ENCODE data around the gene PEAK3. TPM values are rescaled to one million over a fixed set of nuclear protein-coding genes. Genes with fewer than 3 reads are reported as not detected.

PEAK3 gene
- polyA plus RNA-seq, 1 of the 3 experiments (the other 2 are of a cell fraction), result not detected

DNA sequence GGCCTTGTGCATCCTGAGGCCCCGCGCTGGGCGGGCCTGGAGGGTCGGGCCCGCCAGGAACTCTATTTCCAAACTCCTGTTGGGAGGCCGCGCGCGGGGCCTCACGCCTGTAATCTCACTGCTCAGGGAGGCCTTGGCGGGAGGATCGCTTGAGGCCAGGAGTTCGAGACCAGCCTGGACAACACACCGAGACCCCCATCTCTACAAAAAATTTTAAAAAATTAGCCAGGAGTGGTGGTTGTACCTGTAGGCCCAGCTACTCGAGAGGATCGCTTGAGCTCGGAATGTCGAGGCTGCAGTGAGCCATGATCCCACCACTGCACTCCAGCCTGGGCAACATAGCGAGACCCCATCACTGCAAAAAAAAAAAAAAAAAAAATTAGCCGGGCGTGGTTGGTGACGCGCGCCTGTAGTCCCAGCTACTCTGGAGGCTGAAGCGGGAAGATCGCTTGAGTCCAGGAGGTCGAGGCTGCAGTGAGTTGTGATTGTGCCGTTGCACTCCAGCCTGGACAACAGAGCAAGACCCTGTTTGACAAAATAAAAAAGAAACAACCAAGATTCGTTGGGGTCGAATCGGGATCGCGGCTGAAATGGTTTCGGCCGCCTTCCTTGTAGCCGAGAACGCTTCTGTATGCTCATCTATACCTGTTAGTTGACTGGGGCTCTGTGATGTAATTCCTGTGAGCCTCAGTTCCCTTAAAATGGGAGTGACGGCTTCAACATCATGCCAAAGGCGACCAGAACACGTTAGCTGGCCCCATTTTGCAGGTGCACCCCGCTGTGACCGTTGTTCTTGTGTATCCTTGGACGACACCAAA lies 44.7 kb downstream of the PEAK3 start:
- ChIA-PET CTCF (interaction anchor here (1.1 to 10.4 kb wide), 8 partner anchors 10 to 85 kb away, joined by 3 to 121 read pairs (median 10); partner anchors contain the start of gene JSRP1), POLR2A (interaction anchor here (1.6 kb wide), 1 partner anchor 19 kb away, joined by 3 read pairs; the partner anchor contains the start of gene JSRP1)
- Histone ChIP-seq H2AFZ (ENCODE audit: low read depth) (no peak overlapping the region), H3K4me3 (ENCODE audit: low read depth in 2 of 2, low read length in 1 of 2) (peak overlapping the region; percentile 76 to 89), H3K4me2 (peak overlapping the region; percentile 98), H3K79me2 (ENCODE audit: insufficient read depth) (peaks cover 94% of the 10 kb centered on the region), H3K9me2 (no peaks in the 10 kb centered on the region), H4K20me1 (ENCODE audit: insufficient read depth) (peaks cover 64% of the 10 kb centered on the region), H3K27ac (ENCODE audit: low read depth in 2 of 2, low read length in 1 of 2) (peak overlapping the region; percentile 93 to 96), H3K9ac (peak overlapping the region; percentile 95), H3K4me1 (ENCODE audit: control insufficient read depth in 1 of 2, insufficient read depth in 2 of 2, low read depth in 1 of 2, low read length in 1 of 2) (peaks cover 21 to 49% of the 10 kb centered on the region in 2 experiments; a peak in 3 of 4 replicates), H3K27me3 (ENCODE audit: insufficient read depth) (no peaks in the 10 kb centered on the region), H3K36me3 (replicated peaks in 1 of 2; ENCODE audit: control insufficient read depth in 1 of 2, insufficient read depth in 2 of 2, low read length in 1 of 2) (peaks cover 8 to 15% of the 10 kb centered on the region in 2 experiments), H3F3A (replicated peaks; ENCODE audit: insufficient read depth) (peaks cover 21% of the 10 kb centered on the region), H3K9me3 (no peaks in the 10 kb centered on the region)
- DNase-seq, result no peak
- WGBS (ENCODE audit: low lambda C conversion rate), result 35% methylated on average over 35 of the region's 43 CpGs
- 0 out of 2 replicates have a peak, but pooled peaks have one; percentile 0 for TF ChIP-seq ELF1 (IDR thresholded peaks at IDR 0.05)
- no peak for TF ChIP-seq EZH2phosphoT487 (IDR thresholded peaks at IDR 0.05; ENCODE audit: borderline replicate concordance, low read depth)

GRCh38 chr19:2236314-2237050 lies 45.5 kb downstream of the PEAK3 start, which contains the start of the genes PLEKHJ1 and SF3A2:
TSS of gene PLEKHJ1 (minus strand) at chr19:2236329. CDS start at chr19:2236248, 81 bp downstream.
TSS of gene SF3A2 (plus strand) at chr19:2236824. CDS start at chr19:2243419, 6,595 bp downstream.
- Histone ChIP-seq H3K9me3 (no peaks in the 10 kb centered on the region), H3K9ac (peak within 1 kb of the TSS; percentile 95), H3K4me2 (peak within 1 kb of the TSS; percentile 98), H2AFZ (ENCODE audit: low read depth) (peak within 1 kb of the TSS; percentile 54; the same call in 1 of the 2 replicates), H3K27me3 (ENCODE audit: insufficient read depth) (no peaks in the 10 kb centered on the region), H4K20me1 (ENCODE audit: insufficient read depth) (peaks cover 56% of the 10 kb centered on the region), H3K9me2 (no peaks in the 10 kb centered on the region), H3K36me3 (replicated peaks in 1 of 2; ENCODE audit: control insufficient read depth in 1 of 2, insufficient read depth in 2 of 2, low read length in 1 of 2) (peaks cover 6 to 15% of the 10 kb centered on the region in 2 experiments), H3K27ac (ENCODE audit: low read depth in 2 of 2, low read length in 1 of 2) (peak within 1 kb of the TSS; percentile 93 to 96), H3K79me2 (ENCODE audit: insufficient read depth) (peaks cover 92% of the 10 kb centered on the region), H3F3A (replicated peaks; ENCODE audit: insufficient read depth) (peaks cover 26% of the 10 kb centered on the region), H3K4me1 (ENCODE audit: control insufficient read depth in 1 of 2, insufficient read depth in 2 of 2, low read depth in 1 of 2, low read length in 1 of 2) (peaks cover 21 to 46% of the 10 kb centered on the region in 2 experiments; a peak in 3 of 4 replicates), H3K4me3 (ENCODE audit: low read depth in 2 of 2, low read length in 1 of 2) (peak within 1 kb of the TSS; percentile 76 to 89)
- WGBS (ENCODE audit: low lambda C conversion rate), result 1% methylated on average over 35 of the region's 80 CpGs
- CTCF ChIA-PET, result interaction anchor here (0.5 to 10.4 kb wide), 25 partner anchors 11 to 178 kb away, joined by 3 to 121 read pairs (median 5); partner anchors contain the start of genes JSRP1 and LINGO3
- DNase-seq, result peak; percentile 99
- POLR2A ChIA-PET, result interaction anchor here (0.7 to 1.6 kb wide), 3 partner anchors 20 to 71 kb away, joined by 3 to 7 read pairs (median 3); partner anchors contain the start of gene JSRP1
- TF ChIP-seq, protein P1, sequence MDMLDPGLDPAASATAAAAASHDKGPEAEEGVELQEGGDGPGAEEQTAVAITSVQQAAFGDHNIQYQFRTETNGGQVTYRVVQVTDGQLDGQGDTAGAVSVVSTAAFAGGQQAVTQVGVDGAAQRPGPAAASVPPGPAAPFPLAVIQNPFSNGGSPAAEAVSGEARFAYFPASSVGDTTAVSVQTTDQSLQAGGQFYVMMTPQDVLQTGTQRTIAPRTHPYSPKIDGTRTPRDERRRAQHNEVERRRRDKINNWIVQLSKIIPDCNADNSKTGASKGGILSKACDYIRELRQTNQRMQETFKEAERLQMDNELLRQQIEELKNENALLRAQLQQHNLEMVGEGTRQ (IDR thresholded peaks at IDR 0.05; ENCODE audit: borderline replicate concordance, low read depth, low read length), result no peak
- TF ChIP-seq FOXJ3 (CRISPR knock-in tag; IDR thresholded peaks at IDR 0.05) (no peak), FOSL2 (IDR thresholded peaks at IDR 0.05; ENCODE audit: borderline replicate concordance, low read depth) (peak; percentile 76), TEAD4 (IDR thresholded peaks at IDR 0.05; ENCODE audit: borderline replicate concordance, insufficient read depth) (no peak), USF1 (IDR thresholded peaks at IDR 0.05; ENCODE audit: borderline replicate concordance, low read depth) (no peak), FOXM1 (IDR thresholded peaks at IDR 0.05; ENCODE audit: low read depth) (no peak), MXI1 (IDR thresholded peaks at IDR 0.05; ENCODE audit: low read depth, low read length) (peak; percentile 100), SMC3 (IDR thresholded peaks at IDR 0.05; ENCODE audit: low read depth, low read length) (peak; percentile 89), TCF12 (IDR thresholded peaks at IDR 0.05) (no peak; the same call in 1 of the 2 replicates), RFX5 (IDR thresholded peaks at IDR 0.05; ENCODE audit: low read length) (peak; percentile 9; the same call in 1 of the 2 replicates), YY1 (IDR thresholded peaks at IDR 0.05; ENCODE audit: low read depth) (peak; percentile 46), RXRA (IDR thresholded peaks at IDR 0.05; ENCODE audit: borderline replicate concordance, low read depth) (no peak), SIN3A (IDR thresholded peaks at IDR 0.05; ENCODE audit: borderline replicate concordance, low read depth, low read length) (no peak), EZH2phosphoT487 (IDR thresholded peaks at IDR 0.05; ENCODE audit: borderline replicate concordance, low read depth) (no peak), IRF3 (IDR thresholded peaks at IDR 0.05; ENCODE audit: low read depth, low read length) (no peak), GATA2 (CRISPR knock-in tag; IDR thresholded peaks at IDR 0.05) (peak; percentile 45; the same call in 1 of the 2 replicates), ELF1 (IDR thresholded peaks at IDR 0.05) (peak; percentile 94), MEF2A (IDR thresholded peaks at IDR 0.05; ENCODE audit: borderline replicate concordance, low read depth) (no peak)

All from SK-N-SH (cell line).